ENCODE results near the gene CDC25B.

GRCh38 chr20:3755814-3756480 is 40.2 kb upstream of the CDC25B start:
- TF ChIP-seq CTCF (tag by site-specific recombination; IDR thresholded peaks at IDR 0.05) (no peak), REST (tag by site-specific recombination; IDR thresholded peaks at IDR 0.05) (no peak), ZNF449 (tag by site-specific recombination; IDR thresholded peaks at IDR 0.05) (no peak), ZFP41 (tag by site-specific recombination; IDR thresholded peaks at IDR 0.05; ENCODE audit: borderline replicate concordance) (no peak), ZBTB6 (tag by site-specific recombination; IDR thresholded peaks at IDR 0.05) (no peak), SETDB1 (IDR thresholded peaks at IDR 0.05; ENCODE audit: insufficient read length, low read length) (no peak), ZNF398 (tag by site-specific recombination; IDR thresholded peaks at IDR 0.05) (no peak)

All from HEK293 (cell line).